HepG2 (cell line): ENCODE results near the gene STIP1. TPM values are rescaled to one million over a fixed set of nuclear protein-coding genes. Genes with fewer than 3 reads are reported as not detected.

Source experiments
- DBP ChIP-seq: sonication (generic); formaldehyde crosslinking; IDR thresholded peaks from 2 replicates; pipeline ENCODE4 v1.4.0; 2020; ENCODE audit warnings: missing genetic modification reagents; ENCODE audit errors: not compliant biosample characterization
- ELF4 ChIP-seq: sonication (generic); formaldehyde crosslinking; IDR thresholded peaks from 2 replicates; pipeline ENCODE4 v1.5.0; 2020; ENCODE audit warnings: missing genetic modification reagents, mild to moderate bottlenecking, moderate library complexity, borderline replicate concordance
- ESRRA ChIP-seq: sonication (generic); formaldehyde crosslinking; IDR thresholded peaks from 2 replicates; pipeline ENCODE4 v1.5.1; 2020; ENCODE audit warnings: mild to moderate bottlenecking, low read depth, missing genetic modification reagents
- FOXO1 ChIP-seq: sonication (generic); formaldehyde crosslinking; IDR thresholded peaks from 2 replicates; pipeline ENCODE4 v1.4.0; 2020; ENCODE audit warnings: missing genetic modification reagents
- GMEB2 ChIP-seq: IDR thresholded peaks from 2 replicates; pipeline ENCODE4 v1.6.1; 2016; ENCODE audit warnings: missing biosample characterization, missing genetic modification reagents, low read depth
- HOXA3 ChIP-seq: sonication (generic); formaldehyde crosslinking; IDR thresholded peaks from 2 replicates; pipeline ENCODE4 v1.5.0; 2020; ENCODE audit warnings: missing genetic modification reagents
- KDM1A ChIP-seq: IDR thresholded peaks from 2 replicates; pipeline ENCODE4 v1.6.1; 2016; ENCODE audit warnings: missing compliant biosample characterization
- KLF16 ChIP-seq, 2 experiments: sonication (generic) in 1 of 2; formaldehyde crosslinking in 1 of 2; IDR thresholded peaks; 2 replicates each; pipeline versions ENCODE4 v1.6.1 to v1.8.0; 2016 to 2023; ENCODE audit warnings: missing genetic modification reagents in 2 of 2, missing compliant biosample characterization in 1 of 2
- MEIS2 ChIP-seq: sonication (generic); formaldehyde crosslinking; IDR thresholded peaks from 2 replicates; pipeline ENCODE4 v1.9.0; 2021; ENCODE audit warnings: mild to moderate bottlenecking, missing genetic modification reagents
- MIER3 ChIP-seq: IDR thresholded peaks from 2 replicates; pipeline ENCODE4 v1.6.1; 2016; ENCODE audit warnings: missing compliant biosample characterization, borderline replicate concordance
- PATZ1 ChIP-seq: sonication (generic); formaldehyde crosslinking; IDR thresholded peaks from 2 replicates; pipeline ENCODE4 v1.4.0; 2020; ENCODE audit warnings: missing genetic modification reagents
- POLR2AphosphoS2 ChIP-seq: IDR thresholded peaks from 2 replicates; pipeline ENCODE4 v1.6.1; 2011; ENCODE audit warnings: low read depth, low read length, improper control_type of control experiment
- SALL1 ChIP-seq: sonication (generic); formaldehyde crosslinking; IDR thresholded peaks from 2 replicates; pipeline ENCODE4 v1.8.0; 2022; ENCODE audit warnings: mild to moderate bottlenecking, missing genetic modification reagents
- SNAPC2 ChIP-seq: sonication (generic); formaldehyde crosslinking; IDR thresholded peaks from 2 replicates; pipeline ENCODE4 v1.8.1; 2022; ENCODE audit warnings: mild to moderate bottlenecking, missing genetic modification reagents
- TARDBP ChIP-seq: sonication (generic); formaldehyde crosslinking; IDR thresholded peaks from 2 replicates; pipeline ENCODE4 v1.8.0; 2022; ENCODE audit warnings: mild to moderate bottlenecking, missing genetic modification reagents
- TERF1 ChIP-seq: sonication (generic); formaldehyde crosslinking; IDR thresholded peaks from 2 replicates; pipeline ENCODE4 v1.8.0; 2022; ENCODE audit warnings: mild to moderate bottlenecking, missing genetic modification reagents, moderate library complexity
- XBP1 ChIP-seq: sonication (generic); formaldehyde crosslinking; IDR thresholded peaks from 2 replicates; pipeline ENCODE4 v1.5.0; 2020; ENCODE audit warnings: missing genetic modification reagents
- XRCC5 ChIP-seq: fragments of 200-400 bp; formaldehyde crosslinking; optimal IDR thresholded peaks from 2 replicates; pipeline ENCODE3; 2017; ENCODE audit warnings: mild to moderate bottlenecking, low read length
- YEATS2 ChIP-seq: sonication (generic); formaldehyde crosslinking; IDR thresholded peaks from 2 replicates; pipeline ENCODE4 v1.4.0; 2020; ENCODE audit warnings: missing genetic modification reagents, borderline replicate concordance
- ZFP36 ChIP-seq: fragments of 150-350 bp; IDR thresholded peaks from 2 replicates; pipeline ENCODE4 v1.6.1; 2018; ENCODE audit warnings: borderline replicate concordance, low read length, low read depth; ENCODE audit not compliant: partially characterized antibody
- ZMYM3 ChIP-seq: sonication (generic); formaldehyde crosslinking; IDR thresholded peaks from 2 replicates; pipeline ENCODE4 v1.5.1; 2020; ENCODE audit warnings: mild to moderate bottlenecking, missing genetic modification reagents
- ZNF264 ChIP-seq: sonication (generic); formaldehyde crosslinking; IDR thresholded peaks from 2 replicates; pipeline ENCODE4 v1.4.0; 2020; ENCODE audit warnings: missing genetic modification reagents
- ZNF451 ChIP-seq: sonication (generic); formaldehyde crosslinking; IDR thresholded peaks from 2 replicates; pipeline ENCODE4 v1.5.0; 2020; ENCODE audit warnings: mild to moderate bottlenecking, missing genetic modification reagents
- ZNF552 ChIP-seq: sonication (generic); formaldehyde crosslinking; IDR thresholded peaks from 2 replicates; pipeline ENCODE4 v1.9.0; 2022; ENCODE audit warnings: missing genetic modification reagents, mild to moderate bottlenecking, borderline replicate concordance
- ZNF841 ChIP-seq: sonication (generic); formaldehyde crosslinking; IDR thresholded peaks from 2 replicates; pipeline ENCODE4 v1.8.1; 2023; ENCODE audit warnings: missing genetic modification reagents, borderline replicate concordance
- polyA plus RNA-seq, 8 experiments: library from polyadenylated mRNA; depleted of rRNA in 3 of 8; stranded (reverse) in 7 of 8; unstranded in 1 of 8; fragments of >200 nt; fragmentation: Illumina TruSeq in 4 of 8; extraction: Trizol in 4 of 8; gene quantifications; 2 replicates each; pipeline versions ENCODE4 v1.2.1 to v1.2.3, GENCODE V29; 2011 to 2016; ENCODE audit warnings: low read depth in 4 of 8, missing spikeins in 1 of 8, mixed read lengths in 1 of 8; ENCODE audit not compliant: insufficient read depth in 1 of 8
- total RNA-seq, 5 experiments: library from RNA; depleted of rRNA; stranded (reverse); fragments of >200 nt; fragmentation: Illumina TruSeq; extraction: Trizol; gene quantifications; 2 replicates each; pipeline ENCODE4 v1.2.3, GENCODE V29; 2016; ENCODE audit warnings: low read depth in 1 of 5

The STIP1 gene
- total and polyA plus RNA-seq, 2 of the 13 experiments (the other 11 are each of a cell fraction or from before 2014, with no cell fraction given) = 81.1 to 217 TPM

GRCh38 chr11:64146036-64146955 lies 39.7 kb upstream of the STIP1 start (continued):
- TF ChIP-seq GMEB2 (CRISPR knock-in tag) (no peak), KLF16 (CRISPR knock-in tag; IDR thresholded peaks at IDR 0.05) (no peak), FOXO1 (CRISPR knock-in tag) (peak; percentile 52), XBP1 (no peak), XRCC5 (peak; percentile 73), KDM1A (CRISPR knock-in tag) (no peak), PATZ1 (CRISPR knock-in tag) (peak; percentile 98), ESRRA (peak; percentile 96), ZNF841 (CRISPR knock-in tag) (no peak), SALL1 (peak; percentile 26; the same call in 1 of the 2 replicates), ZFP36 (no peak), ZNF264 (CRISPR knock-in tag) (no peak), POLR2AphosphoS2 (no peak), ZMYM3 (CRISPR knock-in tag) (no peak), ZNF451 (CRISPR knock-in tag) (no peak), MEIS2 (CRISPR knock-in tag) (peak; percentile 61; the same call in 1 of the 2 replicates), SNAPC2 (CRISPR knock-in tag) (no peak), DBP (no peak), TERF1 (CRISPR knock-in tag) (no peak), YEATS2 (CRISPR knock-in tag) (no peak), HOXA3 (CRISPR knock-in tag) (peak; percentile 44; the same call in 1 of the 2 replicates), ZNF552 (no peak), MIER3 (no peak), TARDBP (CRISPR knock-in tag) (0 out of 2 replicates have a peak, but pooled peaks have one; percentile 49), ELF4 (CRISPR knock-in tag) (no peak)
